Measurements from ENCODE around the gene MBD5.

MBD5 gene

GRCh38 chr2:148338541-148338940, 317.6 kb downstream of the MBD5 start:
- no peak for DNase-seq

GRCh38 chr2:148342086-148342485, 321.2 kb downstream of the MBD5 start:
- DNase-seq, result no peak

- DNase-seq, result no peak
These were observed 329.3 kb downstream of the MBD5 start for GRCh38 chr2:148350199-148350598.

DNA sequence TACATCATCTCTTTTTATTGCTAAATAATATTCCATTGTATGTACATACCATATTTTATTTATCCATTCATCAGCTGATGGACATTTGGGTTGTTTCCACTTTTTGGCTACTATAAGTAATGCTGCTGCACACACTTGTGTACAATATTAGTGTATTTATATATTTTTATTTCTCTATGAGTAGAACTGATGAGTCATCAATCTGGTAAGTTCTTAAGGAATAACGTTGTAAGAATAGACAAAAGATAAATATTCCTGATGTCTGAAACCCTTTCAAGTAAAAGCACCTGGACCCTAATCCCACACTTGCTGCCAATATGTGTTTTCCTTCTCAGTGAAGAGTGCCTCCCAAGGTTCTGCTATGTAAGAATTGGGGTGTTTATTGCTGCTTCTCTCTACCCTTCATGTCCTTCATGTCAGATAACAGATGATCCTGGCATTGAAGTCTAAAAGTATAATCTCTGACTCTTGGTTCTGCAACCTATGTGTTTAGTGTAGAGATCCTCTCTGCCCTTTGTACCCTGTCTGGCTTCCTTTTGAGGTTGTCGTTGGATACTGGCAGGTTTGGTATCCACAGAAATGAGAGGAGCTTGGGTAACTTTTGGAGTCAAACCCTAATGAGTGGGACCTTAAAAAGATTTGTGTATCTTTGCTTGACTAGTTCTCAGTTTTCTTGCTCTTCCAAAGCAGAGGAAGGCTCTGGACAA, 330.7 kb downstream of the MBD5 start:
- DNase-seq, result no peak

GRCh38 chr2:148358375-148358774, 337.5 kb downstream of the MBD5 start:
- DNase-seq, result no peak

DNA sequence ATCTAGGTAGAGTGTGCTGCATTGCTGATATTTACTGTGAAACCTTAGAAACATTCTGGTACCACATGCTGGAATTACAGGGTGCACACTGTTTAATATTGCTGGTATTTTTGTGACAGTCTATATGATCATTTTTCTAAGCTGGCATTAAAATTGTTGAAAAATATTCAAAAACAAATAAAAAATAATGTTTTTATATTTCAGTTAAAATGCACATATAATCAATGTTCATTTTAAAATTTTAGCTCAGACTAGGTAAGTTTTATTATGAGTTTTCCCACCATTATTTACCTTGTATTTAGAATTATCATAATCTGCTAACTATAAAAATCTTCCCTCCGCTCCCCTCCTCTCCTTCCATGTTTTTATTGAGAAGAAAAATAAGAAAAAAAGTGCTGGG, 339.8 kb downstream of the MBD5 start:
- no peak for DNase-seq

DNA sequence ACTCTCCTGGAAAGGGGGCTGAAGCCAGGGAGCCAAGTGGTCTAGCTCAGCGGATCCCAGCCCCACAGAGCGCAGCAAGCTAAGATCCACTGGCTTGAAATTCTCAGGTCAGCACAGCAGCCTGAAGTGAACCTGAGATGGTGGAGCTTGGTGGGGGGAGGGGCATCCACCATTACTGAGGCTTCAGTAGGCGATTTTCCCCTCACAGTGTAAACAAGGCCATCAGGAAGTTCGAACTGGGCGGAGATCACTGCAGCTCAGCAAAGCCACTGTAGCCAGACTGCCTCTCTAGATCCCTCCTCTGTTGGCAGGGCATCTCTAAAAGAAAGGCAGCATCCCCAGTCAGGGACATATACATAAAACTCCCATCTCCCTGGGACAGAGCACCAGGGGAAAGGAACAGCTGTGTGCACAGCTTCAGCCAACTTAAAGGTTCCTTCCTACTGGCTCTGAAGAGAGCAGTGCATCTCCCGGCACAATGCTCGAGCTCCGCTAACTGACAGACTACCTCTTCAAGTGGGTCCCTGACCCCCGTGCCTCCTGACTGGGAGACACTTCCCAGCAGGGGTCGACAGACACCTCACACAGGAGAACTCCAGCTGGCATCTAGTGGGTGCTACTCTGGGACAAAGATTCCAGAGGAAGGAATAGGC, 341.4 kb downstream of the MBD5 start:
- DNase-seq, result no peak

DNA sequence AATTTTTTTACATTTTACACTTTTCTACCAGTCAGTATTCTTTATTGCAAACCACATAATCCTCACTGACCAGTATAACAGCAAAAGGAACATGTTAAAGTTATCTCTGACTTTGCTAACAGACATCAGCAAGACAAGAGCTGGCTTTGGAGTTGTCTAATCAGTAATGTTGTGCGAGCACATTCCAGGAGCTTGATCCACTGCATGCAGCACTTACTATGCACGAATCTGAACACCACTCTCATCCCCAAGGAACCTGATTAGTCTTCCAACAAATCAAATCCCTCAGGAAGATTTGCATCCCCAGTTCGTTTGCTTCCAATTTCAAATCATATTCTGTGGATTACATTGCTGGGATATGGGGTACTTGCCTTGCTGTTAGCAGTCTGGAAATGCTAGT, 354.3 kb downstream of the MBD5 start:
- no peak for DNase-seq

GRCh38 chr2:148391324-148391723, 370.4 kb downstream of the MBD5 start:
- DNase-seq, result no peak

- DNase-seq, result no peak
These were observed 381.9 kb downstream of the MBD5 start for GRCh38 chr2:148402786-148403185.

DNA sequence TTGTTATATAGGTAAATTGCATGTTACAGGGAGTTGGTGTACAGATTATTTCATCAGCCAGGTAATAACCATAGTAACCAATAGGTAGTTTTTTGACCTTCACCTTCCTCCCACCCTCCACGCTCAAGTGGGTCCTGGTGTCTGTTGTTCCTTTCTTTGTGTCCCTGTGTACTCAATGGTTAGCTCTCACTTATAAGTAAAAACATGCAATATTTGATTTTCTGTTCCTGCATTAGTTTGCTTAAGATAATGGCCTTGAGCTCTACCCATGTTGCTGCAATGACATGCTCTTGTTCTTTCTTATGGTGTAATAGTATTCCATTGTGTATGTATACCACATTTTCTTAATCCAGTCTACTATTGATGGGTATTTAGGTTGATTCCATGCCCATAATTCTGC, 390.0 kb downstream of the MBD5 start:
- no peak for DNase-seq

GRCh38 chr2:148416248-148416647, 395.4 kb downstream of the MBD5 start:
- DNase-seq, result no peak

DNA sequence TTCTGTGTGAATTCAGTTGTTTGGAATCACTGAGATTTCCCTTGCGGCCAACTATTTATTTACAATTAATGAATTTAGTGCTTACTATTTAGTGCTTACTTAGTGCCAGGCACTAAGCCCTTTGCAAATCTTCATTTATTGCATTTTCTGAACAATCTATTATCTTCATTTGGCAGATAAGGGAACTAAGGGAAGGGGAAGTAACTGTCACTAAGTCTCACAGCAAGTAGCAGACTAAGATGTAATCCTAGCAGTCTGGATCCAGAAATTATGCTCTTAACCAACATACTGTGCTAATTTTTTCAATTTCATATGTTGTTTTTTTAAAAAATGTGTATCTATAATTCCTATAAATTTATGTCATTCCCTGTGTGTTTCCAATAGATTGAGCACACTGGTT, 409.2 kb downstream of the MBD5 start:
- no peak for DNase-seq

DNA sequence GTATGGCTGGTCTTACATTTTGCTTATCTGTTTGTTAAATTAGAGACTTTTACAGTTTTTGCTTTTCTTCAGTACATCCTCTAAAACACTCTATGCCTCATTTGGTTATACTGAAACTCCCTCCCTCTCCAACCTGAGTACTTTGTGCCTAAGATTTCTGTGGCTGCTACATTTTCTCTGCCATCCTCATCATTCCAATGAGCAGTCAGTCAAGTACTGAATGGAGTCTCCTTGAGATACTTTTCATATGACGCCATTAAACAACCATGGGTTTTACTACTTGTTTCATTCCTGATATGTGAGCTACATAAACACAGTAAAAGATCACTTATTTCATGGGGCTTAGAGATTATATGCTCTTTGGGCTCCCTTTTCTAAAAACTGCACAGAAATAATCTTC, 427.0 kb downstream of the MBD5 start:
- no peak for DNase-seq

DNA sequence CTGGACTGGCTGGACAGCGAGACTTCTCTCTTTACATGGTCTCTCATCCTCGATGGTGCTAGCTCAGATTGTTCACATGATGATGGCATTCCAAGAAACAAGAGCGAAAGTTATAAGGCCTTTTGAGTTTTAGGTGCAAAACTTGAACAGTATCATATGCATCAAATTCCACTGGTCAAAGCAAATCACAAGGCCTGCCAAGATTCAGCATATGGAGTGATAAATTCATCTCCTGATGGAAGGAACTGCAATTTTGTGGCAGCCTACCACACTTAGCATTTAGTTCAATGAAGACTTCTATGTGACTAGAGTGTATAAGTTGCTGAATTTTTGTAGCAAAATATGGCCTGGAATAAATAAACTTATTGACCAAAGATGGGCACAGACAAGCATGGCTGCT, 429.6 kb downstream of the MBD5 start:
- DNase-seq, result no peak

GRCh38 chr2:148451046-148451445, 430.2 kb downstream of the MBD5 start:
- no peak for DNase-seq

GRCh38 chr2:148455791-148456190, 434.9 kb downstream of the MBD5 start:
- DNase-seq, result no peak

DNA sequence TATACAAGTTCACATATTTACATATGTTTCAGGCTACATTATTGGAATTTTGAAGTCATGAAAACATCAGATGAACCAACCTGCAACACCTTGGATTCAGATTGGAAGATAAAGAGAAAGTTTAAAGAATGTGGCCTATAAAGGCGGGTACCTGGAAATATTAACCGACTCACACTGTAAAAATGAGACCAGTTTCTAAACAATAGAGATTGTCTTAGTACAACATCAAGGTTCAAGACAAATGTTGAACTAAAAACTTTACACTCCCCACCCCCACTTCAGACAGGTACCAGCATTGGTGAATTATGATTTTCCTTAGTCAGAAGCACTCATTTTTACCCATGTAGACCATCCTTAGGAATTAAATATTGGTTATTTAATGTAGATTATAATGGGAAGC, 437.3 kb downstream of the MBD5 start:
- no peak for DNase-seq

DNA sequence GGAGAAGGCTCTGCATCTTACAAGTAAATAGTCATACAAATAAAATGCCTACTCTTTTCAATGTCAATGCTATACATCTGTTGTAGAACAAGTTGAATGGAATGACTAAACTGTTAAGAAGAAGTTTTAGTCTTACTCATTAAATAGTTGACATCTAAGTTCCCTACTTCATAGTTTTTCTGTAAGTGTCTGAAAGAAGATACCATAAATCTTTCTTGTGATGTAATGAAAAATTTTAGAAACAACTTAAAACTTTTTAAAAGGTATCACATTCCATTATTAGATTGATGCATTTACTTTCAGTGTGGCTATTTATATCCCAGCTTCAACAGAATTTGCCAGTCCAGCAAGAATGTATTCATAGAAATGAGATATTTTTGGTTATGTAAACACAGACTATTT, 438.5 kb downstream of the MBD5 start:
- DNase-seq, result no peak

- DNase-seq, result no peak
These were observed 441.0 kb downstream of the MBD5 start for GRCh38 chr2:148461876-148462275.

DNA sequence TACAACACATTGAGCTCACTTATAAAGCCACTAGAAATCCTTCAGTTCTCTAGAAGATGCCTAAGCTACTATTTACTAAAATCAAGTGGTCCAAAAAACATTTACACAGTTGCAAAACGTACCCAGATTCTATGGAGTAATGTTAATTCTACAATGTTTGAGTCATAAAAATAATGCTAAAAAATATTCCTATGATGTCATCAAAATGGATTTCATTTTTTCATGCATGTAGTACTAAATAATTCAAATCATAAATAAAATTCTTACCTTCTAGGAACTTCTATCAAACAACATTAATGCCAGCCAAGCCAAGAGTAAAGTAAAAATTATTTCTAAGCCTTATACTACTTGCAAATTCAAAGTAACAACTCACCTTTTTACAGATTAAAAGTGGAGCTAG, 454.7 kb downstream of the MBD5 start:
- DNase-seq, result no peak

DNA sequence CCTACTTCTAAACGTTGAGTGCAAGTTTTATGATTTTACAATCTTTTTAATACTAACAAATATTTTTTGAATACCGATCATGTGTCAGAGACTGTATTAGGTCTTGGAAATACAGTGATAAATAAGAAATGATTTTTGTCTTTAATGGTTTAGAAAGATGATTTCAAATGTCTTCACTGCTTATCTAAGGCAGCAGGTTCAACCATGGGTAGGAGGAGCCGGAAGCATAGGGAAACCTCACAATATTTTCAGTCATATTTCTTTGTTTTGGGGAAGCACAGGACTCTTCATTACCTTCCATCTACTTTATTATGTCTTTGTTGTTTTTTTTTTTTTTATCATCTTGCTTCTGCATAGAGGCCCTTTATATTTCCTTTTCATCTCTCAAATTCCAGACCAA, 458.5 kb downstream of the MBD5 start:
- no peak for DNase-seq

DNA sequence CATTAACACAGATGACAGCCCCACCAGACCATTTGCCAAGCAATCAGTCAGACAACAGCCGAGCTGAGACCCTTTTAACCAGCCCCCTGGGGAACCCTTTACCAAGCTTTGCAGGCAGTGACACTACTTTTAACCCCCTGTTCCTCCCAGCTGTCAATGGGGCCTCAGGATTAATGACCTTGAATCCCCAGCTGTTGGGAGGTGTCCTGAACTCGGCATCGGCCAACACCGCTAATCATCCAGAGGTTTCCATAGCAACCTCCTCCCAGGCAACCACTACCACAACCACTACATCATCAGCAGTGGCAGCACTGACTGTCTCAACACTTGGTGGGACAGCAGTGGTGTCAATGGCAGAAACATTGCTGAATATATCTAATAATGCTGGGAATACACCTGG, 462.8 kb downstream of the MBD5 start:
- no peak for DNase-seq

GRCh38 chr2:148484066-148484465, 463.2 kb downstream of the MBD5 start:
- DNase-seq, result no peak

DNA sequence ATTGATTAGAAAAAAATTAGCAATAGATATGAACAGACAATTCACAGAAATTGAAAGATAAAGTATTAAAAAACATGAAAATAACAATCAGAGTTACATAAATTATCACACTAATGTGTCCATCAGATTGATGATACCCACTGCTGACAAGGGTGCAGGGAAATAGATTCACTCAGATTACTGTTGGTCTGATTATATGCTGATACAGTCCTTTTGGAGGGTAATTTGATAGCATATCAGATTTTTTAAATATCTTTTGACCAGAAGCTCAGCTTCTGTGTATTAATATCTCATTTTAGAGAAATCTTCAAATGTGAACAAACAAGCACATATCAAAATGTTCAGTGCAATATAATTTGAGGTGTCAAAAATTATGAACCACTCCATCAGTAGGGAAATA, 465.8 kb downstream of the MBD5 start:
- no peak for DNase-seq
